ENCODE measurements around the gene SGK1. TPM values are rescaled to one million over a fixed set of nuclear protein-coding genes. Genes with fewer than 3 reads are reported as not detected.
"Not testable (repeated sequence)": the region's sequence is repeated elsewhere in the genome, so short reads cannot be mapped to it uniquely, and the experiment has no call there.

Gene SGK1
- total RNA-seq, 5 donors from 2014 or later (not counting 1 experiment from before 2014, with no cell fraction given): 18.9 to 165 (median 37.1) TPM

- Histone ChIP-seq H3K4me1 (ENCODE audit: control insufficient read depth in 1 of 2, extremely low read depth in 1 of 2, insufficient read depth in 2 of 2, low read length in 2 of 2) (peaks cover 11 to 13% of the 10 kb centered on the region in 2 experiments), H3K4me3 (ENCODE audit: control insufficient read depth in 1 of 2, extremely low read depth in 1 of 2, low read length in 1 of 2) (no peak overlapping the region), H3K27me3 (replicated peaks in 1 of 2; ENCODE audit: control insufficient read depth in 2 of 2, extremely low read depth in 1 of 2, insufficient read depth in 2 of 2, low read length in 1 of 2) (no peaks in the 10 kb centered on the region), H3K27ac (ENCODE audit: low read length) (no peak overlapping the region), H3K36me3 (ENCODE audit: control insufficient read depth in 2 of 2, extremely low read depth in 1 of 2, insufficient read depth in 1 of 2, low read length in 1 of 2) (no peaks in the 10 kb centered on the region), H3K9me3 (no peaks in the 10 kb centered on the region)
- CTCF ChIA-PET: interaction anchor here in 1 of 2 donors (0.6 to 1.0 kb wide), 2 partner anchors 11 to 18 kb away, joined by 3 read pairs; no protein-coding TSS in a partner anchor
- Mint-ChIP-seq H3K4me3 (no peak overlapping the region), H3K4me1 (peaks cover 17 to 18% (median 17%) of the 10 kb centered on the region in 3 donors), H3K36me3 (no peaks in the 10 kb centered on the region), H3K9me3 (no peaks in the 10 kb centered on the region), H3K27me3 (no peaks in the 10 kb centered on the region), H3K27ac (no peak overlapping the region)
- no CpG with 5 or more reads among the region's 6 CpGs for WGBS (ENCODE audit: insufficient coverage)
- DNase-seq (no peak), ATAC-seq (replicated peaks in 1 of 4) (no peak)
- POLR2A ChIA-PET: no interaction called here
Measured at GRCh38 chr6:134281388-134281787, 36.5 kb downstream of the SGK1 start.

GRCh38 chr6:134278000-134278399, 39.9 kb downstream of the SGK1 start:
- H3K4me1 Mint-ChIP-seq: peaks cover 24 to 33% (median 29%) of the 10 kb centered on the region in 3 donors
- no peaks in the 10 kb centered on the region for H3K27me3 ChIP-seq (replicated peaks in 1 of 2; ENCODE audit: control insufficient read depth in 2 of 2, extremely low read depth in 1 of 2, insufficient read depth in 2 of 2, low read length in 1 of 2)
- ChIA-PET POLR2A (no interaction called here), CTCF (interaction anchor here in 1 of 2 donors (0.5 to 0.6 kb wide), 3 partner anchors 10 to 1314 kb away, joined by 3 to 4 read pairs (median 3); no protein-coding TSS in a partner anchor)
- DNase-seq: no peak
- H3K4me3 Mint-ChIP-seq: no peak overlapping the region
- H3K9me3 Mint-ChIP-seq: no peaks in the 10 kb centered on the region
- no peaks in the 10 kb centered on the region for H3K9me3 ChIP-seq
- 98% methylated on average over 4 of the region's 6 CpGs for WGBS (ENCODE audit: insufficient coverage)
- no peaks in the 10 kb centered on the region for H3K36me3 ChIP-seq (ENCODE audit: control insufficient read depth in 2 of 2, extremely low read depth in 1 of 2, insufficient read depth in 1 of 2, low read length in 1 of 2)
- no peak overlapping the region for H3K4me3 ChIP-seq (ENCODE audit: control insufficient read depth in 1 of 2, extremely low read depth in 1 of 2, low read length in 1 of 2)
- peaks cover 15 to 16% of the 10 kb centered on the region in 2 experiments for H3K4me1 ChIP-seq (ENCODE audit: control insufficient read depth in 1 of 2, extremely low read depth in 1 of 2, insufficient read depth in 2 of 2, low read length in 2 of 2)
- no peaks in the 10 kb centered on the region for H3K27me3 Mint-ChIP-seq
- no peak overlapping the region for H3K27ac Mint-ChIP-seq
- no peaks in the 10 kb centered on the region for H3K36me3 Mint-ChIP-seq
- no peak for ATAC-seq (replicated peaks in 1 of 4)
- H3K27ac ChIP-seq (ENCODE audit: low read length): no peak overlapping the region

- H3K27me3 ChIP-seq (replicated peaks in 1 of 2; ENCODE audit: control insufficient read depth in 2 of 2, extremely low read depth in 1 of 2, insufficient read depth in 2 of 2, low read length in 1 of 2): not testable (repeated sequence)
Measured at GRCh38 chr6:134276891-134277377, 41.0 kb downstream of the SGK1 start.

GRCh38 chr6:134272374-134272773, 45.5 kb downstream of the SGK1 start:
- no peaks in the 10 kb centered on the region for H3K36me3 Mint-ChIP-seq
- no peak overlapping the region for H3K27ac ChIP-seq (ENCODE audit: low read length)

More at GRCh38 chr6:134276891-134277377, 41.0 kb downstream of the SGK1 start:
- ATAC-seq (replicated peaks in 1 of 4): peak; percentile 23 to 62 (median 54)
- no CpG with 5 or more reads among the region's 4 CpGs for WGBS (ENCODE audit: insufficient coverage)
- peak in 16 of 35 experiments; percentile 1 to 38 (median 6) for DNase-seq
- H3K4me3 ChIP-seq (ENCODE audit: control insufficient read depth in 1 of 2, extremely low read depth in 1 of 2, low read length in 1 of 2); H3K9me3 Mint-ChIP-seq; H3K36me3 ChIP-seq (ENCODE audit: control insufficient read depth in 2 of 2, extremely low read depth in 1 of 2, insufficient read depth in 1 of 2, low read length in 1 of 2); H3K36me3 Mint-ChIP-seq; H3K9me3 ChIP-seq; H3K27ac ChIP-seq (ENCODE audit: low read length); POLR2A ChIA-PET; H3K27me3 Mint-ChIP-seq: not testable (repeated sequence)
- Mint-ChIP-seq H3K4me3 (peak overlapping the region; percentile 6 to 60 (median 42)), H3K27ac (peak overlapping the region; percentile 62 to 75), H3K4me1 (peaks cover 32 to 44% (median 39%) of the 10 kb centered on the region in 3 donors)
- CTCF ChIA-PET: interaction anchor here in 1 of 2 donors (0.5 to 0.6 kb wide), 2 partner anchors 91 to 597 kb away, joined by 3 read pairs; no protein-coding TSS in a partner anchor
- H3K4me1 ChIP-seq (ENCODE audit: control insufficient read depth in 1 of 2, extremely low read depth in 1 of 2, insufficient read depth in 2 of 2, low read length in 2 of 2): peaks cover 19 to 23% of the 10 kb centered on the region in 2 experiments

GRCh38 chr6:134267917-134268361, 50.0 kb downstream of the SGK1 start:
- ATAC-seq (replicated peaks in 1 of 4) (no peak), DNase-seq (no peak)
- no peak overlapping the region for H3K4me3 ChIP-seq (ENCODE audit: control insufficient read depth in 1 of 2, extremely low read depth in 1 of 2, low read length in 1 of 2)
- H3K27me3 ChIP-seq (replicated peaks in 1 of 2; ENCODE audit: control insufficient read depth in 2 of 2, extremely low read depth in 1 of 2, insufficient read depth in 2 of 2, low read length in 1 of 2): no peaks in the 10 kb centered on the region
- POLR2A ChIA-PET: interaction anchor here in 1 of 2 donors (0.7 kb wide), 1 partner anchor 373 kb away, joined by 13 read pairs; no protein-coding TSS in a partner anchor
- H3K36me3 ChIP-seq (ENCODE audit: control insufficient read depth in 2 of 2, extremely low read depth in 1 of 2, insufficient read depth in 1 of 2, low read length in 1 of 2): no peaks in the 10 kb centered on the region
- H3K4me1 ChIP-seq (ENCODE audit: control insufficient read depth in 1 of 2, extremely low read depth in 1 of 2, insufficient read depth in 2 of 2, low read length in 2 of 2): peaks cover 7 to 13% of the 10 kb centered on the region in 2 experiments
- CTCF ChIA-PET: interaction anchor here in 1 of 2 donors (0.7 kb wide), 1 partner anchor 22 kb away, joined by 7 read pairs; no protein-coding TSS in a partner anchor
- H3K9me3 ChIP-seq: no peaks in the 10 kb centered on the region
- Mint-ChIP-seq H3K27ac (no peak overlapping the region), H3K27me3 (no peaks in the 10 kb centered on the region), H3K4me1 (peaks cover 11 to 17% (median 15%) of the 10 kb centered on the region in 3 donors), H3K9me3 (no peaks in the 10 kb centered on the region), H3K36me3 (no peaks in the 10 kb centered on the region), H3K4me3 (no peak overlapping the region)
- H3K27ac ChIP-seq (ENCODE audit: low read length): no peak overlapping the region
- 97% methylated on average over 3 of the region's 10 CpGs for WGBS (ENCODE audit: insufficient coverage)

More at GRCh38 chr6:134272374-134272773, 45.5 kb downstream of the SGK1 start:
- Histone ChIP-seq H3K4me3 (ENCODE audit: control insufficient read depth in 1 of 2, extremely low read depth in 1 of 2, low read length in 1 of 2) (no peak overlapping the region), H3K4me1 (ENCODE audit: control insufficient read depth in 1 of 2, extremely low read depth in 1 of 2, insufficient read depth in 2 of 2, low read length in 2 of 2) (peaks cover 17 to 26% of the 10 kb centered on the region in 2 experiments), H3K27me3 (replicated peaks in 1 of 2; ENCODE audit: control insufficient read depth in 2 of 2, extremely low read depth in 1 of 2, insufficient read depth in 2 of 2, low read length in 1 of 2) (no peaks in the 10 kb centered on the region), H3K36me3 (ENCODE audit: control insufficient read depth in 2 of 2, extremely low read depth in 1 of 2, insufficient read depth in 1 of 2, low read length in 1 of 2) (no peaks in the 10 kb centered on the region), H3K9me3 (no peaks in the 10 kb centered on the region)
- peaks cover 30 to 43% (median 40%) of the 10 kb centered on the region in 3 donors for H3K4me1 Mint-ChIP-seq
- peak in 3 of 4 experiments; percentile 46 to 77 (median 71) for ATAC-seq (replicated peaks in 1 of 4)
- peak overlapping the region in 2 of 3 donors; percentile 53 to 62 for H3K4me3 Mint-ChIP-seq
- ChIA-PET CTCF (interaction anchor here in 1 of 2 donors (0.6 kb wide), 1 partner anchor 24 kb away, joined by 3 read pairs; no protein-coding TSS in a partner anchor), POLR2A (interaction anchor here in 1 of 2 donors (0.6 to 0.8 kb wide), 4 partner anchors 23 to 891 kb away, joined by 3 to 8 read pairs (median 4); no protein-coding TSS in a partner anchor)
- H3K27ac Mint-ChIP-seq: peak overlapping the region; percentile 70 to 89
- DNase-seq: peak in 2 of 35 experiments; percentile 2 to 31
- 4% methylated on average over 2 of the region's 5 CpGs for WGBS (ENCODE audit: insufficient coverage)
- no peaks in the 10 kb centered on the region for H3K27me3 Mint-ChIP-seq
- no peaks in the 10 kb centered on the region for H3K9me3 Mint-ChIP-seq

GRCh38 chr6:134266776-134267175, 51.1 kb downstream of the SGK1 start:
- Histone ChIP-seq H3K4me3 (ENCODE audit: control insufficient read depth in 1 of 2, extremely low read depth in 1 of 2, low read length in 1 of 2) (no peak overlapping the region), H3K9me3 (no peaks in the 10 kb centered on the region), H3K27me3 (replicated peaks in 1 of 2; ENCODE audit: control insufficient read depth in 2 of 2, extremely low read depth in 1 of 2, insufficient read depth in 2 of 2, low read length in 1 of 2) (no peaks in the 10 kb centered on the region), H3K27ac (ENCODE audit: low read length) (no peak overlapping the region), H3K36me3 (ENCODE audit: control insufficient read depth in 2 of 2, extremely low read depth in 1 of 2, insufficient read depth in 1 of 2, low read length in 1 of 2) (no peaks in the 10 kb centered on the region), H3K4me1 (ENCODE audit: control insufficient read depth in 1 of 2, extremely low read depth in 1 of 2, insufficient read depth in 2 of 2, low read length in 2 of 2) (peaks cover 4% of the 10 kb centered on the region in 2 experiments)
- H3K4me3 Mint-ChIP-seq: no peak overlapping the region
- ATAC-seq (replicated peaks in 1 of 4) (no peak), DNase-seq (no peak)
- ChIA-PET POLR2A (interaction anchor here (0.6 kb wide), 2 partner anchors 96 to 810 kb away, joined by 4 to 6 read pairs; no protein-coding TSS in a partner anchor), CTCF (interaction anchor here in 1 of 2 donors (1.0 kb wide), 1 partner anchor 18 kb away, joined by 10 read pairs; no protein-coding TSS in a partner anchor)
- H3K9me3 Mint-ChIP-seq: no peaks in the 10 kb centered on the region
- no peaks in the 10 kb centered on the region for H3K27me3 Mint-ChIP-seq
- no CpG with 5 or more reads among the region's 2 CpGs for WGBS (ENCODE audit: insufficient coverage)
- no peak overlapping the region for H3K27ac Mint-ChIP-seq
- no peaks in the 10 kb centered on the region for H3K36me3 Mint-ChIP-seq
- peaks cover 4 to 5% (median 5%) of the 10 kb centered on the region in 3 donors for H3K4me1 Mint-ChIP-seq

Measured in T-cell (primary cell).